Measurements from ENCODE around the gene AP5M1.

GRCh38 chr14:57221931-57222330, 46.8 kb upstream of the AP5M1 start:
- TF ChIP-seq CTCF (IDR thresholded peaks at IDR 0.05) (no peak), POLR2A (IDR thresholded peaks at IDR 0.05) (no peak)
